DMS114 treated with DMSO at 0.1 percent for 48 hours (cell line): ENCODE measurements around the gene ECHS1.
"Not testable (repeated sequence)": the region's sequence is repeated elsewhere in the genome, so short reads cannot be mapped to it uniquely, and the experiment has no call there.

ENCODE experiments used
- DNase-seq: peaks from one replicate; lab custom pipeline; 2025; ENCODE audit not compliant: unreplicated experiment; lab: John Stamatoyannopoulos, UW

ECHS1 gene

GRCh38 chr10:133326745-133327650 lies 46.2 kb downstream of the ECHS1 start:
- no peak for DNase-seq

- DNase-seq, result no peak
Observed at GRCh38 chr10:133326223-133326551, 47.0 kb downstream of the ECHS1 start.

GRCh38 chr10:133325440-133326222 lies 47.5 kb downstream of the ECHS1 start:
- no peak for DNase-seq

GRCh38 chr10:133324857-133325260 lies 48.3 kb downstream of the ECHS1 start:
- DNase-seq, result no peak

- peak; percentile 37 for DNase-seq
Observed at GRCh38 chr10:133324198-133324792, 48.9 kb downstream of the ECHS1 start.

GRCh38 chr10:133322064-133322709 lies 51.0 kb downstream of the ECHS1 start:
- not testable (repeated sequence) for DNase-seq

GRCh38 chr10:133320852-133321422 lies 52.2 kb downstream of the ECHS1 start:
- DNase-seq, result not testable (repeated sequence)

GRCh38 chr10:133318494-133319127 lies 54.5 kb downstream of the ECHS1 start:
- peak; percentile 17 for DNase-seq

GRCh38 chr10:133316732-133317131 lies 56.4 kb downstream of the ECHS1 start:
- no peak for DNase-seq

GRCh38 chr10:133316266-133316665 lies 56.9 kb downstream of the ECHS1 start:
- DNase-seq, result no peak

- peak; percentile 21 for DNase-seq
Observed at GRCh38 chr10:133315847-133316246, 57.3 kb downstream of the ECHS1 start.

GRCh38 chr10:133314911-133315310 lies 58.2 kb downstream of the ECHS1 start:
- DNase-seq, result no peak

GRCh38 chr10:133313192-133313591 lies 60.0 kb downstream of the ECHS1 start:
- DNase-seq, result no peak

- no peak for DNase-seq
Observed at GRCh38 chr10:133312769-133313145, 60.4 kb downstream of the ECHS1 start.
